Suprapubic skin (tissue), 4 donors: ENCODE data around the gene ZNF683. TPM values are rescaled to one million over a fixed set of nuclear protein-coding genes. Genes with fewer than 3 reads are reported as not detected.
"Not testable (repeated sequence)": the region's sequence is repeated elsewhere in the genome, so short reads cannot be mapped to it uniquely, and the experiment has no call there.

Experiments used
- DNase-seq, 2 donors: peaks; one replicate each; pipeline ENCODE4 v3.0.0-alpha.2; 2019; ENCODE audit warnings: low spot score in 2 of 2
- H3K27ac ChIP-seq: fragments of 200-600 bp; sonication (generic); one replicate; pipeline ENCODE4 v1.5.1; 2019
- H3K27me3 ChIP-seq: fragments of 200-600 bp; sonication (generic); one replicate; pipeline ENCODE4 v1.5.1; 2019
- H3K36me3 ChIP-seq: fragments of 200-600 bp; sonication (generic); one replicate; pipeline ENCODE4 v1.5.1; 2019
- H3K4me1 ChIP-seq: fragments of 200-600 bp; sonication (generic); one replicate; pipeline ENCODE4 v1.5.1; 2019
- H3K4me3 ChIP-seq: fragments of 200-600 bp; sonication (generic); one replicate; pipeline ENCODE4 v1.5.1; 2019; ENCODE audit warnings: mild to moderate bottlenecking
- H3K9me3 ChIP-seq: fragments of 200-600 bp; sonication (generic); one replicate; pipeline ENCODE4 v1.5.1; 2019
- CTCF ChIP-seq, 2 donors: fragments of 200-600 bp in 1 of 2; fragments of 450-650 bp in 1 of 2; sonication (generic) in 1 of 2; IDR thresholded peaks; one replicate each; pipeline ENCODE4 v1.5.1; 2016 to 2019; ENCODE audit warnings: antibody characterized with exemption in 2 of 2, mild to moderate bottlenecking in 1 of 2, moderate library complexity in 1 of 2
- EP300 ChIP-seq: sonication (generic); formaldehyde crosslinking; IDR thresholded peaks from one replicate; pipeline ENCODE4 v1.6.1; 2017; ENCODE audit warnings: antibody characterized with exemption
- POLR2A ChIP-seq, 2 donors: fragments of 450-650 bp; IDR thresholded peaks; one replicate each; pipeline ENCODE4 v1.6.1; 2017; ENCODE audit warnings: antibody characterized with exemption in 2 of 2, mild to moderate bottlenecking in 2 of 2, moderate library complexity in 2 of 2
- POLR2AphosphoS5 ChIP-seq, 3 donors: sonication (generic); formaldehyde crosslinking; IDR thresholded peaks; one replicate each; pipeline ENCODE4 v1.6.1; 2017; ENCODE audit warnings: antibody characterized with exemption in 3 of 3
- WGBS: methylation state at CpG from one replicate; pipeline ENCODE4 v1.1.5; 2018; 5-methylcytosine and 5-hydroxymethylcytosine counted together
- total RNA-seq, 4 donors: library from RNA; depleted of rRNA; stranded (reverse); fragments of >200 nt; gene quantifications; one replicate each; pipeline ENCODE4 v1.1.0, GENCODE V29; 2016

The ZNF683 gene
- total RNA-seq, 4 donors from 2014 or later = not detected

- peaks cover 24% of the 10 kb centered on the region for H3K4me1 ChIP-seq
- TF ChIP-seq POLR2A (IDR thresholded peaks at IDR 0.05) (no peak), CTCF (IDR thresholded peaks at IDR 0.05) (no peak), POLR2AphosphoS5 (IDR thresholded peaks at IDR 0.05) (no peak), EP300 (no peak)
- no peak overlapping the region for H3K27ac ChIP-seq
- H3K27me3 ChIP-seq = peaks cover 3% of the 10 kb centered on the region
- H3K4me3 ChIP-seq = no peak overlapping the region
- no peaks in the 10 kb centered on the region for H3K36me3 ChIP-seq
- DNase-seq = no peak
- H3K9me3 ChIP-seq = no peaks in the 10 kb centered on the region
- 94% methylated on average over 4 of the region's 4 CpGs for WGBS
Observed at GRCh38 chr1:26376050-26376449, 3.5 kb upstream of the ZNF683 start.

GRCh38 chr1:26375081-26375480 is 2.5 kb upstream of the ZNF683 start:
- WGBS = 75% methylated on average over 6 of the region's 6 CpGs
- H3K27ac ChIP-seq = no peak overlapping the region
- no peak for DNase-seq
- TF ChIP-seq POLR2A (IDR thresholded peaks at IDR 0.05) (no peak), POLR2AphosphoS5 (IDR thresholded peaks at IDR 0.05) (no peak), EP300 (no peak), CTCF (IDR thresholded peaks at IDR 0.05) (no peak)
- no peak overlapping the region for H3K4me3 ChIP-seq
- H3K36me3 ChIP-seq = no peaks in the 10 kb centered on the region
- peaks cover 2% of the 10 kb centered on the region for H3K27me3 ChIP-seq
- peaks cover 24% of the 10 kb centered on the region for H3K4me1 ChIP-seq
- H3K9me3 ChIP-seq = no peaks in the 10 kb centered on the region

GRCh38 chr1:26374361-26374760 is 1.8 kb upstream of the ZNF683 start:
- 87% methylated on average over 1 of the region's 2 CpGs for WGBS
- H3K4me3 ChIP-seq, H3K27ac ChIP-seq, H3K27me3 ChIP-seq, H3K36me3 ChIP-seq, DNase-seq, H3K9me3 ChIP-seq: not testable (repeated sequence)
- H3K4me1 ChIP-seq = peaks cover 24% of the 10 kb centered on the region

GRCh38 chr1:26373789-26374188 is 1.2 kb upstream of the ZNF683 start:
- no peaks in the 10 kb centered on the region for H3K9me3 ChIP-seq
- peaks cover 21% of the 10 kb centered on the region for H3K4me1 ChIP-seq
- no peak overlapping the region for H3K4me3 ChIP-seq
- no peaks in the 10 kb centered on the region for H3K36me3 ChIP-seq
- TF ChIP-seq CTCF (IDR thresholded peaks at IDR 0.05) = no peak
- TF ChIP-seq POLR2A (IDR thresholded peaks at IDR 0.05) = no peak
- no peak for TF ChIP-seq POLR2AphosphoS5 (IDR thresholded peaks at IDR 0.05)
- 55% methylated on average over 2 of the region's 2 CpGs for WGBS
- no peaks in the 10 kb centered on the region for H3K27me3 ChIP-seq
- no peak overlapping the region for H3K27ac ChIP-seq
- DNase-seq = no peak

- Histone ChIP-seq H3K36me3 (no peaks in the 10 kb centered on the region), H3K4me1 (peaks cover 16% of the 10 kb centered on the region), H3K4me3 (no peak overlapping the region), H3K9me3 (no peaks in the 10 kb centered on the region), H3K27me3 (peaks cover 4% of the 10 kb centered on the region), H3K27ac (no peak overlapping the region)
- TF ChIP-seq POLR2A (IDR thresholded peaks at IDR 0.05) (no peak), CTCF (IDR thresholded peaks at IDR 0.05) (no peak), EP300 (no peak), POLR2AphosphoS5 (IDR thresholded peaks at IDR 0.05) (no peak)
- WGBS = 80% methylated on average over 4 of the region's 4 CpGs
- DNase-seq = no peak
Observed at GRCh38 chr1:26373281-26373680, 731 bp upstream of the ZNF683 start.

GRCh38 chr1:26372039-26372438 is 511 bp downstream of the ZNF683 start:
- H3K27me3 ChIP-seq = peaks cover 12% of the 10 kb centered on the region
- peaks cover 4% of the 10 kb centered on the region for H3K4me1 ChIP-seq
- DNase-seq = no peak
- TF ChIP-seq POLR2AphosphoS5 (IDR thresholded peaks at IDR 0.05) (no peak), EP300 (no peak), CTCF (IDR thresholded peaks at IDR 0.05) (no peak), POLR2A (IDR thresholded peaks at IDR 0.05) (no peak)
- H3K27ac ChIP-seq = no peak overlapping the region
- H3K9me3 ChIP-seq = no peaks in the 10 kb centered on the region
- H3K36me3 ChIP-seq = no peaks in the 10 kb centered on the region
- 57% methylated on average over 5 of the region's 5 CpGs for WGBS
- H3K4me3 ChIP-seq = no peak overlapping the region
